ENCODE data around the gene HTT.

DNA sequence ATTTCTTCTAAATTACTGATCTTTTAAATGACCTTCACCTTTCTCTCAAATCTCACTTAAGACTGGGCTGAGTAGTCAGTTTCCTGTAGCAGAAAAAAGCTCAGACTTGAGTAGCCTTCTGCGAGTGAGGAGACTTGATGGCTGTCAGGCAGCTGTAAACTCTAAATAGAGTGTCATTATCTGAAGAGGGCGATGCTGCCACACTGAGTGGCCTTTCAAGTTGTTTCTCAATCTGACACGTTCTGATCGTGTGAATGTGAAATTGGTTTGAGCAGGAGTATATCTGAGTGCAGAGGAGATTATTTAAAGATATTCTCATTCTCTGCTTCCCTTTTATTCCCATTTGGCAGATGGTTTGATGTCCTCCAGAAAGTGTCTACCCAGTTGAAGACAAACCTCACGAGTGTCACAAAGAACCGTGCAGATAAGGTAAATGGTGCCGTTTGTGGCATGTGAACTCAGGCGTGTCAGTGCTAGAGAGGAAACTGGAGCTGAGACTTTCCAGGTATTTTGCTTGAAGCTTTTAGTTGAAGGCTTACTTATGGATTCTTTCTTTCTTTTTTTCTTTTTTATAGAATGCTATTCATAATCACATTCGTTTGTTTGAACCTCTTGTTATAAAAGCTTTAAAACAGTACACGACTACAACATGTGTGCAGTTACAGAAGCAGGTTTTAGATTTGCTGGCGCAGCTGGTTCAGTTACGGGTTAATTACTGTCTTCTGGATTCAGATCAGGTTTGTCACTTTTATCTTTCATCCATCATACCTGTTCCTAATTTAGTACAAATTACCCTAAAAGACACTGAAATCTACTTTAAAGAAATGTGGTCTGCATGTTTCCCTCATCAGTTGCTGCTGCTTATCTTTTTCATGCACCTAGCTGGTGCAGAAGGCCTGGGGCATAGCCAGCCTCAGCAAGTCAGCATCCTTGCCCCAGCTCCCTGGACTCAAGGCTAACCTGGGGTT, 100.2 kb downstream of the HTT start:
- TF ChIP-seq POLR2AphosphoS5 (IDR thresholded peaks at IDR 0.05): no peak
- TF ChIP-seq, protein P1, sequence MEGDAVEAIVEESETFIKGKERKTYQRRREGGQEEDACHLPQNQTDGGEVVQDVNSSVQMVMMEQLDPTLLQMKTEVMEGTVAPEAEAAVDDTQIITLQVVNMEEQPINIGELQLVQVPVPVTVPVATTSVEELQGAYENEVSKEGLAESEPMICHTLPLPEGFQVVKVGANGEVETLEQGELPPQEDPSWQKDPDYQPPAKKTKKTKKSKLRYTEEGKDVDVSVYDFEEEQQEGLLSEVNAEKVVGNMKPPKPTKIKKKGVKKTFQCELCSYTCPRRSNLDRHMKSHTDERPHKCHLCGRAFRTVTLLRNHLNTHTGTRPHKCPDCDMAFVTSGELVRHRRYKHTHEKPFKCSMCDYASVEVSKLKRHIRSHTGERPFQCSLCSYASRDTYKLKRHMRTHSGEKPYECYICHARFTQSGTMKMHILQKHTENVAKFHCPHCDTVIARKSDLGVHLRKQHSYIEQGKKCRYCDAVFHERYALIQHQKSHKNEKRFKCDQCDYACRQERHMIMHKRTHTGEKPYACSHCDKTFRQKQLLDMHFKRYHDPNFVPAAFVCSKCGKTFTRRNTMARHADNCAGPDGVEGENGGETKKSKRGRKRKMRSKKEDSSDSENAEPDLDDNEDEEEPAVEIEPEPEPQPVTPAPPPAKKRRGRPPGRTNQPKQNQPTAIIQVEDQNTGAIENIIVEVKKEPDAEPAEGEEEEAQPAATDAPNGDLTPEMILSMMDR (IDR thresholded peaks at IDR 0.05): no peak
